GM21447 (cell line): ENCODE measurements around the gene WDR38.

Experiments
- ATAC-seq: cut with Tn5 transposase; IDR thresholded peaks from one replicate; pipeline ENCODE4 v1.9.1; 2021; ENCODE audit not compliant: unreplicated experiment

The WDR38 gene

GRCh38 chr9:124880501-124880900 is 27.2 kb downstream of the WDR38 start:
- no peak for ATAC-seq

GRCh38 chr9:124881138-124881743 is 28.0 kb downstream of the WDR38 start:
- ATAC-seq = no peak

- no peak for ATAC-seq
Measured at GRCh38 chr9:124882231-124882630, 29.0 kb downstream of the WDR38 start.

GRCh38 chr9:124884376-124884775 is 31.1 kb downstream of the WDR38 start:
- ATAC-seq = no peak

GRCh38 chr9:124885551-124885950 is 32.3 kb downstream of the WDR38 start:
- ATAC-seq = no peak

DNA sequence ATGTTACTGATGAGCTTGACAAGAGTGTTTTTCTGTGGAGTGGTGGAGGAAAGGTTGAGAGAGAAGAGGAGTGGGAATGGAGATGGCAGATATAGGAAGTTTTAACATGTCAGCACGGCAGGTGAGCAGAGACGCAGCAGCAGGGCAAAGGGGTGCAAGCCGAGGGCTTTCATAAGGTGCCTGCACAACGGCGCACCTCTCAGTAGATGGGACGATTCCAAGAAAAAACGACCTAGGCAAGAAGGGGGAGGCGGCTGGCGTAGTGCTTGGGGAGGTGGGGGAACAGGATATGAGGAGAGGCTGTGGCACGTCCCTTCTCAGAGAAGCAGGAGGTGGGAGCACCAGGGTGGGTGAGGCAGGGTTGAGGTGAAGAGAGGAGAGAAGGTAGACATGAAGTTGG is 33.2 kb downstream of the WDR38 start:
- no peak for ATAC-seq

- no peak for ATAC-seq
Measured at GRCh38 chr9:124886866-124887492, 33.7 kb downstream of the WDR38 start.

DNA sequence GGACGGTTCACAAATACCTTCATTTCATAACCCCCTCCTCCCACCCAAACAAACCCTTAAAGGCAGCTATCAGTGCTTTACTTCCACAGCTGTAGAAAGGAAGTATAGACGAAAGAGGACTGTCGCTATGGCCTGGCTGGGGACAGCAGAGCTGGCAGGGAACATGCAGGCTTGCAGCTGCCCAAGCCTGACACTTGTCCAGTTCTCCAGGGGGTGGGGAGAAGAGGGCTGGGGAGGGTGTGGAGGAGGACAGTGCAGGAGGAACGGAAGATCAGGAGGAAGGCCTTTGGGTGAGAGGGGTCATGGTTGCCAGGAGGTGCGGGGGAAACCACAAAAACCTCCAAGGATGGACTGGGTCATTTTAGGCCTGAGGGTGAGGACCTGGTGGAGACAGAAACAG is 34.6 kb downstream of the WDR38 start:
- no peak for ATAC-seq

DNA sequence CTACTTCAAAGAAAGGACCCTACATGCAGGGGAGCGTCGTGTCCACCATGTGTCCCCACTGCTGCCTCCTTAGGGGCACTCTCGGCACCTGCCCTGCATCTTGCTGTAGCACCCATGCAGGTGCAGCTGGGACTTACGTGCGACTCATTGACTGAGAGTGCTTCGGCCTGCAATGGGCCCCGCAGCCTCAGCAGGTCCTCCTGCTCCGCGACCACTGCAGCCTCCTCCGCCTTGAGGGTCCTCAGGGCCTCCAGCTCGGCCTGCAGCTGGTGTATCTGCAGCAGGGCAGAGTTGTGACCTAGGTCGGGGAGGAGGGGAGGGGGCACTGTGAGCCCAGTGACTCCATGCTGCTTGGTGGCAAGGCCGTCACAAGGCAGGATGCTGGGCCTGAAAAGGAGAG is 35.7 kb downstream of the WDR38 start:
- ATAC-seq = no peak

DNA sequence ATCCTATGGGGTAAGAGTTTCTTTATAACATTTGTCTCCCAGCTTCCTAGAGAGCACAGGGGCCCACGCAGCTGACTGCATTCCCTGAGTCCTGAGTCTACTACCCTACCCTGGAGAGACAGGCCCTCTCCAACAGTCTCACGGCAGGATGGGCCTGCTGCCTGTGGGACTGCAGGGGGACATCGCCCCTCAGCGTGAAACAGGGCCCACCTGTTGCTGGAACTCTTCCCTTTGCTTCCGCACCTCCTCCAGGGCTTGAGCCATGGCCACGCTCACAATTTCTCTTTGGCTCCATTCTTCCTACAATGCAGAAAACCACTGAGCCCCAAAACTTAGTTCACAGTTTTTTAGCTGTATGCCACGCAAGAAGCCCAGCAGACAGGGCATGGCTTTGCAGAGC is 36.9 kb downstream of the WDR38 start:
- ATAC-seq = no peak

- no peak for ATAC-seq
Measured at GRCh38 chr9:124894035-124894740, 40.9 kb downstream of the WDR38 start.

DNA sequence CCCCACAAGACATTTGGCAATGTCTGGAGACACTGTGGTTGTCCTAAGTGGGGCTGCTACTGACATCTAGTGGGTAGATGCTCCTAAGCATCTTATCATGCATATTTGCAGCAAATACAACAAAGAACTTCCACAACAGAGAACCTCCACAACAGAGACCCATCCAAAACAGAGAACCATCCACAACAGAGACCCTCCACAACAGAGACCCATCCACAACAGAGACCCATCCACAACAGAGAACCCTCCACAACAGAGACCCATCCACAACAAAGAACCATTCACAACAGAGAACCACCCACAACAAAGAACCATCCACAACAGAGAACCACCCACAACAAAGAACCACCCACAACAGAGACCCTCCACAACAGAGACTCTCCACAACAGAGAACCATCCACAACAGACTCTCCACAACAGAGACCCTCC is 41.5 kb downstream of the WDR38 start:
- no peak for ATAC-seq

DNA sequence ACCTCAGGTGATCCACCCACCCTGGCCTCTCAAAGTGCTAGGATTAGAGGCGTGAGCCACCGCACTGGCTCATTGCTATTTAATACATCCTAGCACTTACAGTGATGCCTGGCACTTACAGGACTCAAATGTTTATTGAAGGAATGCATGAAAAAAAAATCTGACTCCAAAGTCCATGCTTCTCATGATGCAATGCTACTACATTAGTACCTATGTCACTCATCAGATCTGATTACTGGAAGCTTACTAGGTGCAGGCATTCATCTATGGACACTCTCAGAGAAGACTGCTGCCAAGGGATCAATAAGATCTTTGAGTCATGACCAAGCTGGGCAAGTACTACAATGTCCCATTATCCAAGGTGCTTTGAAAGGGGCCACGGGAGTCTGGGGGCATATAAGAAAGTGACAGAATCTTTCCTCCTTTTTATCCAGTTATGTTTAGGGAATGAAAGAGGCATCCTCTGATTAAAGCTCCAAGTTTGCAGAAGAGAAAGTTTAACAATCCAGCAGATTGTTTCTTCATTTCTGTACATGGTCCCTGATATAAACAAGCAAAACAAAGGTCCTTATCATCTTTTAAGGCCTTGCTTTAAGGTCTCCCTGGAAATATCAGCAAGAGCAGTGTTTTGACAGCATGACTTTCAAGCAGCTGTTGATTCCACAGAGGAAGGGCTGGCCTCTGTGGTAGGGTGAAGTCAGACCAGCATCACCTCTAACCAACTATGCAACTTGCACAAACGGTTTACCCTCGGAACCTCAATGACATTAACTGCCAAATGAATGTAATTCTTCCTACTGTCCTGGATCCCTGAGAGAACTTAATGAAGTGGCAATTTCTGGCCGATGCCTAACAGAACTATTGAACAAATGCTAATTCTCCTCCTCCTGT is 44.6 kb downstream of the WDR38 start:
- no peak for ATAC-seq

GRCh38 chr9:124899845-124900244 is 46.6 kb downstream of the WDR38 start:
- ATAC-seq = no peak

GRCh38 chr9:124906966-124907365 is 53.7 kb downstream of the WDR38 start:
- ATAC-seq = no peak
